Kidney capillary endothelial cell (primary cell): ENCODE results near the gene MIA2.
"Not testable (repeated sequence)": the region's sequence is repeated elsewhere in the genome, so short reads cannot be mapped to it uniquely, and the experiment has no call there.

Source experiments
- DNase-seq: peaks from one replicate; pipeline ENCODE4 v3.0.0-alpha.2; 2018; ENCODE audit warnings: low spot score

The MIA2 gene

DNA sequence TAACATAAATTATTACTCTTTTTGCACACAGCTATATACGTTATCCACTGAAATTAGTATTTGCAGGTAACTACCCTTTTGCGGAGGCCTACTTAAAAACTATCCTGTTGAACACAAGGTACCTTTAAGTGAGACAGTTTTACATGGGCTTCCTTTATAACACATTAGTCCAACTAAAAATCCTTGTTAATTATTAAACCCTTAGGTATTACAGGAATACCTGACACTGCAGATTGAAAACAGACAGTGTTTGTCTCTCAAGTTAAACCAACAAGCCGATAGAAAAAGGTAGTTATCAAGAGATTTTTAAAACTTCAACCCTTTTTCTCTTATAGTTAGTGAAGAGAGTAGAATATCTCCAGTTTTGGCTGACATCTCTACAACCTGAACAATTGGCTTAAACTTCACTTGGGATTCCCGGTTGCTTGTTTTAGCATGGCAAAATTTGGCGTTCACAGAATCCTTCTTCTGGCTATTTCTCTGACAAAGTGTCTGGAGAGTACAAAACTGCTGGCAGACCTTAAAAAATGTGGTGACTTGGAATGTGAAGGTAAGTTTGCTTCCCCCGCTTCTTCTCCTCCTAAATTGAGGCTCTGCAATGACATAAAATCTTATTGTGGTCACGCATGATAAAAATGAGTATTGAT, at the start of gene MIA2:
Gene MIA2, plus strand, starts transcription at position 236 of the 647 bp plus-strand sequence. Its CDS starts 200 bp downstream, at position 436.
- DNase-seq, result no peak

- no peak for DNase-seq
Observed at GRCh38 chr14:39184628-39185255, 49.0 kb upstream of the MIA2 start.

- no peak for DNase-seq
Observed at GRCh38 chr14:39185256-39186049, 48.3 kb upstream of the MIA2 start.

- no peak for DNase-seq
Observed at GRCh38 chr14:39186941-39187525, 46.7 kb upstream of the MIA2 start.

DNA sequence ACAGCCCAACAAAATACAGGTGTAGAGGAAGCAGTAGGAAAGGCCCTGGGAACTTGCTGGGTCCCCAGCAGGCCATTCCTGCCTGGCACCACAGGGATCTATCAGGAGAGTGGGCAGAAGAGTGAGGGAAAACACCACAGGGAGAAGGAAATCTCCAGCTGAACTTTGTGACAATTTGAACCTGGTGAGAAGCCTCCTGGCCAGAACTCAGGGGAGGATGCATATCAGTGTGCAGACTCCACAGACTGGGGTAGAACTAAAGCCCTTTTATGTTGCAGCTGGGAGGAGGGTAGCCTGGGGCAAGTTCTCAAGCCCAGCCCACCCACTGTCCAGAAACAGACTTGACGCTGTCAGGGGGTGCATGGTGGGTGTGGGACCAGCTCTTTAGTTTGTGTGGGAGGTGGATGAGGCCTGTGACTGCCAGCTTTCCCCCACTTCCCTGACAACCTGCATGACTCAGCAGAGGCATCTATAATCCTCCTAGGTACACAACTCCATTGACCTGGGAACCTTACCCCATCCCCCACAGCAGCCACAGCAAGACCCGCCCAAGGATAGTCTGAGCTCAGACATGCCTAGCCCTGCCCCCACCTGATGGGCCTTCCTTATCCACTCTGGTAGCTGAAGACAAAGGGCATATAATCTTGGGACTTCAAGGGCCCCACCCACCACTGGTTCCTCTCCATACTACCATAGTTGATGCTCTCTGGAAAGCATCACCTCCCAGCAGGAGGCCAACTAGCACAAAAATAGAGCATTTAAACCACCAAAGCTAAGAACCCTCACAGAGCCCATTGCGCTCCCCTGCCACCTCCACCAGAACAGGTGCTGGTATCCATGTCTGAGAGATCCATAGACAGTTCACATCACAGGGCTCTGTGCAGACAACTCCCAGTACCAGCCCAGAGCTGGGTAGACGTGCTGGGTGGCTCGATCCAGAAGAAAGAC, 29.8 kb upstream of the MIA2 start:
- no peak for DNase-seq

GRCh38 chr14:39207430-39207829, 26.3 kb upstream of the MIA2 start:
- DNase-seq, result not testable (repeated sequence)

DNA sequence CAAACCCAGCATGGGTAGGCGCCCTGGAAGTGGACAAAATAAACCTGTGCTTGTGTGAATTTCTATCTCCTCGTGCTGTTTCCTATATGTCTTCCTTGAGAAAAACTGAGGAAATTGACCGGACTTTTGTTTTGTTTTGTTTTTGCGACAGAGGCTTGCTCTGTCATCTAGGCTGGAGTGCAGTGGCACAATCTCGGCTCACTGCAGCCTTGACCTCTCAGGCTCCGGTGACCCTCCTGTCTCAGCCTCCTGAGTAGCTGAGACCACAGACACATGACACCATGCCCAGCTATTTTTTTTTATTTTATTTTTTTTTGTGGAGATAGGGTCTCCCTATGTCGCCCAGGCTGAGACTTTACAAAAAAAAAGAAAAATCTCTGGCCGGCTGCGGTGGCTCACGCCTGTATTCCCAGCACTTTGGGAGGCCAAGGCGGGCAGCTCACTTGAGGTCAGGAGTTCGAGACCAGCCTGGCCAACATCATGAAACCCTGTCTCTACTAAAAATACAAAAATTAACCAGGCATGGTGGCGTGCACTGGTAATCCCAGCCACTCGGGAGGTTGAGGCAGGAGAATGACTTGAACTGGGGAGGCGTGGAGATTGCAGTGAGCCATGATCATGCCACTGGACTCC, 22.5 kb upstream of the MIA2 start:
- DNase-seq, result no peak

DNA sequence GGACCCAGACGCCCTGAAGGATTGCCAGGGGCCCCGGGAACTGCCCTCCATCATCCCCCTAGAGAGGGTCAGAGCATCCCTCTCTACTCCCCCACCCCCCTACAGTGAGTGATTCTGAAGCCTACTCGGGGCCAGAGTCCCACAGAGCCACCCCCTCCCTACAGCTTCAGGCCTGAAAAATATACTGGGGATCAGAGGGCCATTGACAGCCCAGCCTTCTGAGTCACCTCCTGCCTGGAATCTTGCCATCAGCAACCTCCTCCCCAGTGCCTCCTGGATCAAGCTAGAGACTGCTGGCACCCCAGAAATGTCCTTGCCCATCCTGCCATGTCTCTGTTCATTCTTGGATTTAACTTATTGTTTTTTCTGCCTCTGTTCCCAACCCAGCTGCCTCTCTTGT, 21.7 kb upstream of the MIA2 start:
- no peak for DNase-seq

GRCh38 chr14:39212693-39213092, 21.0 kb upstream of the MIA2 start:
- DNase-seq, result no peak

DNA sequence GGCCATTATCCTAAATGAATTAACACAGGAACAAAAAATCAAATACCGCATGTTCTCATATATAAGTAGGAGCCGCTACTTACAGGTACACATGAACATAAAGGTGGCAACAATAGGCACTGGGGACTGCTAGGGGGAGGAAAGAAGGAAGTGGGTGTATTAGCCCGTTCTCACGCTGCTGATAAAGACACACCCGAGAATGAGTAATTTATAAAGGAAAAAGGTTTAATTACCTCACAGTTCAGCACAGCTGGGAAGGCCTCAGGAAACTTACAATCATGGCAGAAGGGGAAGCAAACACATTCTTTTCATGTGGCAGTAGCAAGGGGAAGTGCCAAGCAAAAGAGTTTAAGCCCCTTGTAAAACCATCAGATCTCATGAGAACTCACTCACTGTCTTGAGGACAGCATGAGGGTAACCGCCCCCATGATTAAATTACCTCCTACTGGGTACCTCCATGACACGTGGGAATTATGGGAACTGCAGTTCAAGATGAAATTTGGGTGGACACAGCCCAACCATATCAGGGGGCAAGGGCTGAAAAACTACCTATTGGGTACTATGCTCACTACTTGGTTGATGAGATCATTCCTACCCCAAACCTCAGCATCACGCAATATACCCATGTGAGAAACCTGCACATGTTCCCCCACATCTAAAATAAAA, 16.4 kb upstream of the MIA2 start:
- DNase-seq, result no peak

DNA sequence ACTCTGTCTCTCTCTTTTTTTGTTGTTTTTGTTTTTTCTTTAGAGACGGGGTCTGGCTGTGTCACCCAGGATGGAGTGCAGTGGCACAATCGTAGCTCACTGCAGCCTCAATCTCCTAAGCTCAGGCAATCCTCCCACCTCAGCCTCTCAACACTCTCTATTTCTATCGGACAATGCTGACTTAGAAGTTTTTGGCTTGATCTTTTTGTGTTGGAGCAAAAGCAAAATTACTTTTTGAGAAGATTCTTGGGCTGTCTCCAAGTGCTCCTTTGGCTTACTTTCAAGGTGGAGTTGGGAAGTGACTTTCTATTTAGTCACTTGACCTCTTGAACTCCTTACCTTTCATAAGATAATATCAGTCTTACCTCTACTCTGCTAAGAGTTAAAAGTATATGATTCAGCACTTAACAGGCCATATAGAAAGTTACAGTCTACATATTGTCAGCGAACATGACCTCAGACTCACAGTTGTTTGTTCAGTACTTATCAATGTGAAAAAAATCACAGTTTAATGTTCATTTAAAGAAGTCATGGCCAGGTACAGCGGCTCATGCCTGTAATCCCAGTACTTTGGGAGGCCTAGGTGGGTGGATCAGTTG, 15.4 kb upstream of the MIA2 start:
- peak; percentile 35 for DNase-seq

DNA sequence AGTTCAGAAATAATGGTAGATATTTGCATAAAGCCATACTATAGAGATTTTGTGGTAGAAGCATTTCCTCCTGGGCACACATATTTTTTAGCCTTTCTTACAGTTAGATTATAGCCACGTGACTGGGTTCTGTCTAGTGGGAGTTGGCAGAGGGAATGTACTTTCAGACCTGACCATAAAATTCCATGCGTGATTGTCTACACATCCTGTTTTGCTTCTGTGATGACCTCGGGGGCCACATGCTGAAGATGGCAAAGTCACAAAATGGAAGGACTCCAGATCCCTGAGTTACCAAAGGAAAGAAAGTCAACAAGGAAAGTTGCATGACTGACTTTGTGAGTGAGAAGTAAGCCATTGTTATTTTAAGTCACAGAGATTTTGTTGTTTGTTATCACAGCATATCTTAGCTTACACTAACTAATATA, 14.6 kb upstream of the MIA2 start:
- no peak for DNase-seq

GRCh38 chr14:39220473-39220872, 13.2 kb upstream of the MIA2 start:
- not testable (repeated sequence) for DNase-seq

DNA sequence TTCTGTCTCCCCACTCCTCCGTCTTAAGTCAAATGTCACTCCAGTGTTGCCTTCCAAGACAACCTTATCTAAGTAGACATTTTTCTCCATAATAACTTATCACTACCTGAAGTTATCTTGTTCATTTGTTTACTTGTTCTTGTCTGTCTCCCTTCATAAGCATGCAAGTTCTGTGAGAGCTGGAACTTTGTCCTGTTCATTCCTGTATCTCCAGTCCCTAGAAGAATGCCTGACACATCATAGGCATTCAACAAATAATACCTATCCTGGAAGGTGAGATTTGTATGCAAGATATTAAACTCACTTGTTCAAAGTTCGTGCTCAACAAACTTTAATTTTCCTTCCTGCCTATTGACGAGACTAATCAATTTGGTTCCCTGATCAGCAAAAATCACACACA, 5.7 kb upstream of the MIA2 start:
- DNase-seq, result no peak

DNA sequence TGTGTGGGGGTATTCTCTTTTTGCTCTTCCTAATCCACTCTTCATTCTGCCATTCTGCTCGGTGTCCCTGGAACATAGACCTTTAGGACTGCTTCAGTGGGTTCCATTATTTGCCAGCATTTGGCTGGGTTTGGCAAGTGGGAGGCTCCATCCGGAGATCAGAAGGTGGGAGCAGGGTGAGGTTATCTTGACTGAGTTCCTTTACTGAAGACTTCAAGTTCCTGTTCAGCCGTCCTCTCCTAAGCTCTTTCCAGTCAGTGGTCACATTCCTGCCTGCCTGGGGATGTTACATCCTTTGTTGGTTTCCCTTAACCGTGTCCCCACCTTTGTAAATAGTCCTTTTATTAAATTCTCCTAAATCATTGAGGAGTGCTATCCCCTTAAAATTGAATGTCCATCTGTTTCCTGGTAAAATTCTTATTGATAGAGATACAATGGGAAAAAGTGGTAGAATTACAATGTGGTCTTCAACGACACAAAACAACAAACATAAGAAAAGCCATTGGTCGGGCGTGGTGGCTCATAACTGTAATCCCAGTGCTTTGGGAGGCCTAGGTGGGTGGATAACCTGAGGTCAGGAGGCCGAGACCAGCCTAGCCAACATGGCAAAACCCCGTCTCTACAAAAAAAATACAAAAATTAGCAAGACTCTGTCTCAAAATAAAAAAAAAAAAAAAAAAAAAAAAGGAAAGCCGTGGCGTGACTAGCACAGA, 5.0 kb upstream of the MIA2 start:
- no peak for DNase-seq

DNA sequence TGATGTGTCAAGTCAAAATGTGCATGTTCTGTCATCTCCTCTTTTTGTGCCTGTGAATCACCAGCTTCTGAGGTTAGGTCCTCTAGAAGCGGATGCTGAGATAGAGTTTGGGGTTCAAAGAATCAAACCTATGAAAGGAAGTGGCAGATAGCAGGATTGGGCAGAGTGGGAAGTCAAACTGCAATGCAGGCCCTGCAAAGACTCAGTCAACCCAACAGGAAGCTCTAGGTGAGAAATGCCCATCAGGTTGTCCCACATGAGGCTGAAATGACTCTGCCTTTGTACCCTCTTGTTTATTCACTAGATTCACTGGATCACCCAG, 4.5 kb upstream of the MIA2 start:
- DNase-seq, result no peak

DNA sequence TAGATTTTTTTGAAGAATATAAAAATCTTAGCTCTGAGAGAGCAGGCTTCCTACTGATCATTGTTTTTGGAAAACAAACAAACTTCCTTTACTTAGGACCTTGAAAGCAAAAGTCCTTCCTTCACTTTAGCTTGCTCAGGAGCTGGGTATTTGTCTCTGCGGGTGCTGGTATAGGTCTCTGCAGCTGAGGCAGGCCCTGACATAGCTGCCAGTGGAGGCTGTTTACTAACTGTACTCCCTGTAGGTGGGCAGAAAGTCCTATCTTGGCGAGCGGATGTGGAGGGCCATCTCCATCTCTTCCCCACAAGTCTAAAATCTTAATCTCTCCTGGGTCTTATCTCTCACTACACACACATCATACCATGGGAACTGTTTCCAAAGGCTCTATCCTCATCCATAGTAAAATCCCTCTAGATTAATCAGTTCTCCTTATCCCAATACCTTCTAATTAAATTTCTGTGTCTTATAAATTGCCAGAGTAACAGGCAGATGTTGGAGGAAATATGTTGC, 4.1 kb upstream of the MIA2 start:
- DNase-seq, result no peak

GRCh38 chr14:39230416-39231035, 3.2 kb upstream of the MIA2 start:
- no peak for DNase-seq
